ENCODE data around the gene GPC1.

The GPC1 gene

DNA sequence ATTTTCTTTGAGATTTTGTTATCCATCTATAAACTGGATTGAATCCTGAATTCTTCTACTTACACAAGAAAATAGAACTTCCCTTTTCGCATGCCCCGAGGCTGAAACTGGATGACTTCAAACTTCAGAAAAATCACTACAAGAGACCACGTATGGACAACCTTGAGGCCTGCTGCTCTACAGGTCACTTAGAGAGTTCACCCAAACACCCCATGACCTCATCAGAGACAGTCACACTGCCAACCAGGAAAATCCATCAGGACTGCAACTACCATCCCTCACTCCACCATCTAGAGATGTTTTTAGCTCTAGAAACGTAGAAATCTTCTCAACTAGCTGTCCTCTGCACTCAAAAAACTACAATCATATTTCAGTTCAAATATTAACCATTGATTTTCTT, 18.6 kb upstream of the GPC1 start:
- DNase-seq (ENCODE audit: low spot score), result no peak
- H3K4me3 ChIP-seq, result no peak overlapping the region
- H3K27ac ChIP-seq, result no peak overlapping the region
- TF ChIP-seq, protein P1, sequence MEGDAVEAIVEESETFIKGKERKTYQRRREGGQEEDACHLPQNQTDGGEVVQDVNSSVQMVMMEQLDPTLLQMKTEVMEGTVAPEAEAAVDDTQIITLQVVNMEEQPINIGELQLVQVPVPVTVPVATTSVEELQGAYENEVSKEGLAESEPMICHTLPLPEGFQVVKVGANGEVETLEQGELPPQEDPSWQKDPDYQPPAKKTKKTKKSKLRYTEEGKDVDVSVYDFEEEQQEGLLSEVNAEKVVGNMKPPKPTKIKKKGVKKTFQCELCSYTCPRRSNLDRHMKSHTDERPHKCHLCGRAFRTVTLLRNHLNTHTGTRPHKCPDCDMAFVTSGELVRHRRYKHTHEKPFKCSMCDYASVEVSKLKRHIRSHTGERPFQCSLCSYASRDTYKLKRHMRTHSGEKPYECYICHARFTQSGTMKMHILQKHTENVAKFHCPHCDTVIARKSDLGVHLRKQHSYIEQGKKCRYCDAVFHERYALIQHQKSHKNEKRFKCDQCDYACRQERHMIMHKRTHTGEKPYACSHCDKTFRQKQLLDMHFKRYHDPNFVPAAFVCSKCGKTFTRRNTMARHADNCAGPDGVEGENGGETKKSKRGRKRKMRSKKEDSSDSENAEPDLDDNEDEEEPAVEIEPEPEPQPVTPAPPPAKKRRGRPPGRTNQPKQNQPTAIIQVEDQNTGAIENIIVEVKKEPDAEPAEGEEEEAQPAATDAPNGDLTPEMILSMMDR (IDR thresholded peaks at IDR 0.05), result no peak

DNA sequence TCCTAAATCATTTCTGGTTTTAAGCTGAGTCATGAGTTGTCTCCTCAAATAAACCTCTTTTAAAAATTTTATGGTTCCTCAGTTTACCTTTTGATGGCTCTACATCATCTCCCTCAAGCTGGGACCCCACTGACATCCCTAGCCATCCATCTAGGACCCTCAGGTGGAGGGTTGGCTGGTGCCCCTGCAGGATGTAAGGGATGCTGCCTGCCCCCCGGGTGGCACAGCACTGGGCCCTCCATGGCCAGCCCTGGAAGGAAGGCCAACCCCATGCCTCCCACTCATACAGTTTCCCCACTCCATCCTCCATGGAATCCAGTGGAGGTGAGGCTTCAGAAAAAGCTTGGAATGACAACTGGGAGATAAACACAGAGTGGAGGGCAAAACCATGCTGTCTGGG, 17.2 kb upstream of the GPC1 start:
- TF ChIP-seq, protein P1 (IDR thresholded peaks at IDR 0.05), result no peak
- no peak overlapping the region for H3K27ac ChIP-seq
- DNase-seq (ENCODE audit: low spot score), result peak; percentile 53
- no peak overlapping the region for H3K4me3 ChIP-seq

DNA sequence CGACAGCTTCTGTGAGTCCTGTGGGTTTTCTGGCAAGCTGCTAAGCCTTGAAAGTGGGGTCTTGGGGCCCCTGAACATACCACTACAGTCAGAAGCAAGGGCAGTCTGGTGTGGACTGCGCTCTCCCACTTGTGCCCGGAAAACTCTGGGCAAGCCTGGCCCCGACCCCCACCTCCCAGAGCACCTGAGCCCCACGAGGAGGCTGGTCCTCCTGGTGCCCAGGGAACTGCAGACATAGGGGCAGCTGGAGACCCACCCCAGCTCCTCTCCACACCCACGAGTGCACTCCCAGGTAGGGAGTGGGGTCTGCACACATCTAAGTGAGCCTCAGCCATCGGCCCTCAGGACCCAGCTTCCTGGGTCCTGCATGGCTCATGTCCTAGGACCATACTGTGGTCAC, 16.2 kb upstream of the GPC1 start:
- H3K4me3 ChIP-seq, result no peak overlapping the region
- DNase-seq (ENCODE audit: low spot score), result peak; percentile 33
- TF ChIP-seq, protein P1 (IDR thresholded peaks at IDR 0.05), result no peak
- H3K27ac ChIP-seq, result no peak overlapping the region

DNA sequence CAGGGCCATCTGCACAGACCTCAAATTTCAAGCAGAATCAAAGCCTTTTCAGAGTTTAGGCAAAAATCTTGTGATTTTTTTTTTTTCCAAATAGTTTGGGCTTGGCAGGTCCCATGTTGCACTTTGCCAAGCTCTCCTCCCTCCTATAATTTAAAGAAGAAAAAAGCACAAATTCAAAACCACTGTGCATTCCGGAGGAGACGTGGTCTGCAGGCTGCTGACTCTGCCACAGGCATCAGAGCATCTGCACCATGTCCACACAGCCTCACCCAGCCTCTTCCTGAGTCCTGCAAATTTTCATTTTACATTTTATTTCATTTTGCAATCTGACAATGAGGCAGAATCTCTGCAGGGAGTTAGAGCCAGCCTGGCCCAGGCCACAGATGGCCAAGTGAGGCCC, 15.7 kb upstream of the GPC1 start:
- DNase-seq (ENCODE audit: low spot score), result no peak
- Histone ChIP-seq H3K4me3 (no peak overlapping the region), H3K27ac (no peak overlapping the region)
- TF ChIP-seq, protein P1 (IDR thresholded peaks at IDR 0.05), result no peak

DNA sequence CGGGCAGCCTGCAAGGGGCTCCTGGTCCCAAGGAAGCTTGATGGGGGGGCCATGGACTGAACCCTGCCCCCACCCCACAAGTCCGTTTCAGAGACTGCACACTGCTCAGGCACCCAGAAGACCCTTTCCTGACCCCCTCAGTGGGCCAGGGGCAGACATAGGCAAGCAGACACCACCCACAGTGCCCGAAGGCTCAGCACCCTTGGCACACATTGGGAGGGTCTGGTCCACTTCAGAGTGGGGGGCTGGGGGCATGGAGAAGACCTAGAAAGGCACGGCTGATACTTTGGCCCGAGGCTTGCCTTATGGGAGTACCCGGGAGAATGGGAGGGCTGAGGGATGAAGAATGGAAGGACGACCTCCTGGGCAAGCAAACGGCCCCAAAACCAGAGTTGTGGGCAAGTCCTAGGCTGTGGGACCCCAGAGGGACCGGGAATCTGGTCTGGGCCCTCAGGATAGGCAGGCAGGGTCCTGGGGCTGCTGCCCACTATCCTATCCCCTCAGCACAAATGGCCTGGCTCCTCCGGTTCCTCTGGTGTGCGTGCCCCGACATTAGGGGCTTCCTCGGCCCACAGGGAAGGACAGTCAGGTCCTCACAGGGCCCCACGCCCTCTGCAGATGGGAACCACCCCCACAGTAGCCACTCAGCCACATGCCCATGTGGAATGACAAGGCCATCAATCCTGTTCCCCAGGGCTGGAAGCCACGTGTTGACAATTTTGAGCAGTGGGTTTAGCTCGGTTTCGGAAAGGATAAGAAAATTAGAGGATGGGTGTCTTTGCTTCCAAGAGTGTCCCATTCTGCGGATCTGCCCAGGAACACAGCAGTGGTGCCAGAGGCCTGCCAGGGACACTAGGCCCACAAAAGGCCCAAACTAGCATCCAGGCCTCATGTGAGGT, 15.0 kb upstream of the GPC1 start:
- peak; percentile 43 for DNase-seq (ENCODE audit: low spot score)
- TF ChIP-seq, protein P1 (IDR thresholded peaks at IDR 0.05), result no peak
- H3K27ac ChIP-seq, result no peak overlapping the region
- no peak overlapping the region for H3K4me3 ChIP-seq

DNA sequence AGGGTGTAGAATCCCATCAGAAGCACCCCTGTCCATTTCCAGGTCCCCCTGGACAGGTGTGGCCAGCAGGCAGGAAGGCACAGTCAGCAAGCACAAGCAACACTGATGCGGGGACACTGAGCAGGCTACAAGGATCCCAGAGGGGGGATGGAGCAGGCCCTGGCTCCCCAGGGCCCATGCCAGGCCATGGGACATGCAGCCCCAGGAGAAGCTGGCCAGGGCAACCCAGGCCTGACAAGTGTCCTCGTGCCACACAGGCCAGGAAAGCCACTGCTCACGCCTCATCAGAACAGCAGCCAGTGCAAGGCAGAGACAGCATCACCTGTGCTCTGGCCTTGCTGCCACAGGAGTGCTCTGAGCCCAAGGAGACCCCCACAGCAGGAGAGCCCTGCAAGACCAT, 14.1 kb upstream of the GPC1 start:
- Histone ChIP-seq H3K4me3 (no peak overlapping the region), H3K27ac (no peak overlapping the region)
- DNase-seq (ENCODE audit: low spot score), result peak; percentile 62
- TF ChIP-seq, protein P1 (IDR thresholded peaks at IDR 0.05), result no peak

All from coronary artery (tissue), 2 donors.